Globus pallidus (tissue), 1 donor: ENCODE measurements around the gene SLC31A2.
A peak's percentile ranks its signal among the peaks of the same experiment; 100 is the strongest.
"Not testable (repeated sequence)": the region's sequence is repeated elsewhere in the genome, so short reads cannot be mapped to it uniquely, and the experiment has no call there.

ENCODE experiments used
- DNase-seq: peaks from one replicate; pipeline ENCODE4 v3.0.0-alpha.2; 2015; ENCODE audit warnings: low spot score

The SLC31A2 gene, protein sequence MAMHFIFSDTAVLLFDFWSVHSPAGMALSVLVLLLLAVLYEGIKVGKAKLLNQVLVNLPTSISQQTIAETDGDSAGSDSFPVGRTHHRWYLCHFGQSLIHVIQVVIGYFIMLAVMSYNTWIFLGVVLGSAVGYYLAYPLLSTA

GRCh38 chr9:113150670-113151611 lies at the start of gene SLC31A2:
SLC31A2 (plus strand) TSS chr9:113151007; CDS start chr9:113151075, 68 bp downstream.
- peak; percentile 89 for DNase-seq

- not testable (repeated sequence) for DNase-seq
These were observed 45.5 kb upstream of the SLC31A2 start for GRCh38 chr9:113105345-113105744.

GRCh38 chr9:113111065-113111951 lies 39.5 kb upstream of the SLC31A2 start:
- DNase-seq, result peak; percentile 39

GRCh38 chr9:113112706-113113510 lies 37.9 kb upstream of the SLC31A2 start:
- not testable (repeated sequence) for DNase-seq

- not testable (repeated sequence) for DNase-seq
These were observed 32.0 kb upstream of the SLC31A2 start for GRCh38 chr9:113118829-113119228.

- no peak for DNase-seq
These were observed 25.3 kb upstream of the SLC31A2 start for GRCh38 chr9:113125386-113126035.

- no peak for DNase-seq
These were observed 21.3 kb upstream of the SLC31A2 start for GRCh38 chr9:113129466-113129865.

- DNase-seq, result no peak
These were observed 20.9 kb upstream of the SLC31A2 start for GRCh38 chr9:113129884-113130283.

- peak; percentile 76 for DNase-seq
These were observed 19.1 kb upstream of the SLC31A2 start for GRCh38 chr9:113131689-113132151.

- no peak for DNase-seq
These were observed 13.3 kb upstream of the SLC31A2 start for GRCh38 chr9:113137196-113138168.

DNA sequence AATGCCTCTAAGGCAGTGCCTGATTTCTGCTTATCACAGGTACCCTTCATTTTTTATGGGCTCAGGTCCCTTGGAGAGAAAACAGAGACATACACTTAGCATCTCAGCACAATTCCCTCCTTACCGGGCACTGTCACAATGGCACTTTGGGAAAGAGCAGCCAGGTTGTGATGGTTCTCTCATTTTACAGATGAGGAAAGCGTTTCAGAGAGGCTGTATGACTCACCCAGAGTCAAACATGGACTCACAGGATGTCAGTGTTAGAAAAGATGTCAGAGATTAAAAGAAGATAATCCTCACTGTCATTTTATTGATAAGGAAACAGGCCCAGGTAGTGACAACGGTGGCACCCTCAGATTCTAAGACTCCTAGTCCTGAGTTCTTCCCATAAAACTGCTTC lies 12.0 kb upstream of the SLC31A2 start:
- no peak for DNase-seq

DNA sequence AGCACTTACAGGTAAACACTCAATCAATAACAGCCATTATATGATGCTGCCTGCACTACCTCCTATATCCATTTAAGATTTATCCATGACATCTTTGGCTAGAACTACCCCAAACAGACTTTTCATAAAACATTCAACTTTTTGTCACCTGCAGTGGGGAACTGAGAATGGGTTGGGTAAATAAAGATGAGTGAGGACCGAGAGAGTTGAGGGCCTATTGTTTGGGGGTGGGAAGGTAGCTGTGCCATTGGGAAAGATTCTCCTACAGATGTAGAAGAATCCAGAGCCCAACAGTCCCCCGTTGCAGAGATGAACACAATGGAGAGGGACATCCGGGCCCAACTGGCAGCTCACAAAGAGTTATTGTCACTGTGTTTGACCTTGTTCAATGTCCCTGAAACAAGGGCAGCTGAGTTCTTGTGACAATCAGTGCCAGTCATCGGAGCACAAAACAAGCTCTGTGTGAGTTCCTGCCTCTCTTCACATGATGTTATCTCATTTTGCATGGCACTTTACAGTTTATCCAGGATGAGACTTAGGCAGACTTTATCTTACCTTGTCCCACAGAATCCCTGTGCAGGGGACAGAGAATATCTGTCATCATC lies 11.5 kb upstream of the SLC31A2 start:
- peak; percentile 99 for DNase-seq

DNA sequence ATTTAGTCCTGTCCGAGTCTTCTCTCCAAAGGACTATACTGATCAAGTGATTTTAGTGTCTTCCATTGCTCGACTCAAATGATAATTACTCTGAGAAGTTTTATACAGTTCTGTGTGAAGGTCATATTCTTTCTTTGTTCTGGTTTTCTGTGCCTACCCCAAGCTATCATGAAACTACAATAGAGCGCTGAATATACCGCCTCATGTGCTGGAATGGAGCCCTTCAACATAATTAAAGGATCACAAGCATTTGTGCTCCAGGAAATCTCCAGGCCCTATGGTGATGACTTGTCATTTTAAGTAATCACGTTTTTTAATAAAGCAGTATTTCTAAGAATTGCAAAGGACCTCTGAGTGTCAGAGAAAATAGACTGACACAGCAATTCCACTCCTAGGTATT lies 10.9 kb upstream of the SLC31A2 start:
- peak; percentile 84 for DNase-seq

- not testable (repeated sequence) for DNase-seq
These were observed 9.9 kb upstream of the SLC31A2 start for GRCh38 chr9:113140896-113141295.

- no peak for DNase-seq
These were observed 7.2 kb upstream of the SLC31A2 start for GRCh38 chr9:113143432-113144227.

DNA sequence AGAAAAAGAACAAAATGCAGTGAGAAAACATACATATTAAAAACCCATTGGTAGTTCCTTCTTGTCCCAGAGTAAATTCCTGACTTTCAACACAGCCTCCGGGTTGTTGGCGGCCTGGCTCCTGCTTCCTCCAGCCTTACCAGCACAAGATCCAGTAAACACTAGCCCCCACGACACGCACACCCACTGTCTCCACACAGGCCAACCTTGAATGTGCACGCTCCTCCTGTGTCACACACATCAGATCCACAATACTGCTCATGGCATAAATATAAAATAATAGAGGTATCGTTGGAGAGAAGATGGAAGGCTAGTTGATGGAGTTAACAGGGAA lies 2.5 kb upstream of the SLC31A2 start:
- no peak for DNase-seq

DNA sequence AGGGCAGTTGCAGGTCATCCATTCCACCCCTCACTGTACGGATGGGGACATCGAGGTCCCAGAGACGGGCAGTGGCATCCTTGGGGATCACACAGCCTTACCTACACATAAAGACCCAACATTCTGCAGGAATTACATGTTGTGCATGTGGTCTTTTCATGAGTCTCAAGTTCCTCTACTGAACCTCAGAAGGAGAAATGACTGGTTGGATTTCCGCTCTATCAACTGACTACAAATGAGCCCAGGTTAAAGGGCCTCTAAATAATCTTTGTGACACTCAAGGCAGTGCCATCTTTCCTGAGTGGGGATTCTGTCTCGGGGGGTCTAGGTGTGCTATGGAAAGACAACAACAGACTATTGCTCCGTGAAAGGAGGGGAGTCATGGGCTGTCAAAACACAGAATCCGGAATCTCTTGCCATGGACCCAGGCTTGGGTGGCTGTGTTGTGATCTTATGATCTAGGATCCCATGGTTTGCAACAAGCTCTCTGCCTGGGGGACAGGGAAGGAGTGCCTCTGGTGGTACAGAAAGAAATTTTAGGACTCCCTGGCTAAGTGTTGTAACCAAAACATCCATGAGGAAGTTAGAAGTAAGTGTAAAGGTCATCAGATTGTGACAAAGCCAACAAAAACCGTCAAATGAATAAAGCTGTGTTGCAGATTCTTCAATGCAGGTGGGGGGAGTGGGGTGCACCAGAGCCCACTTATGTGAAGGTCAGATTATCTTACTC lies 1.9 kb upstream of the SLC31A2 start:
- no peak for DNase-seq

DNA sequence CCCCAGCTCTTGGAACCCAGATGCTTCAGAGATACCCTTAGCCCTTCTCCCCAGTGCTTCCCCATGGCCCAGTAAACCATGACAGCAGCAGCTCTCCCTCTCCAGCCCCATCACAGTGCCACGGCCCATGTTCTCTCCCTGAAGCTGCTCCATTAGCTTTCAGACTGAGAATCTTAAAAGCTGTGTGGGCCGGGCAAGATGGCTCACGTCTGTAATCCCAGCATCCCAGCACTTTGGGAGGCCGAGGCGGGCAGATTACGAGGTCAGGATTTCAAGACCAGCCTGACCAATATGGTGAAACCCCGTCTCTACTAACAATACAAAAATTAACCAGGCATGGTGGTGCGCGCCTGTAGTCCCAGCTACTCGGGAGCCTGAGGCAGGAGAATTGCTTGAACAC lies 1.2 kb upstream of the SLC31A2 start:
- DNase-seq, result not testable (repeated sequence)
